Activated CD4-positive, alpha-beta T cell treated with anti-CD3 and anti-CD28 coated beads, Interleukin-2, amount 50 U/mL, for 24 hours (primary cell): ENCODE data around the gene PPP1R12B.
"Not testable (repeated sequence)": the region's sequence is repeated elsewhere in the genome, so short reads cannot be mapped to it uniquely, and the experiment has no call there.

Experiments used
- DNase-seq, 2 donors: peaks; one replicate each; pipeline ENCODE4 v3.0.0-alpha.2; 2020; ENCODE audit warnings: low read depth in 1 of 2, low spot score in 1 of 2

PPP1R12B gene

DNA sequence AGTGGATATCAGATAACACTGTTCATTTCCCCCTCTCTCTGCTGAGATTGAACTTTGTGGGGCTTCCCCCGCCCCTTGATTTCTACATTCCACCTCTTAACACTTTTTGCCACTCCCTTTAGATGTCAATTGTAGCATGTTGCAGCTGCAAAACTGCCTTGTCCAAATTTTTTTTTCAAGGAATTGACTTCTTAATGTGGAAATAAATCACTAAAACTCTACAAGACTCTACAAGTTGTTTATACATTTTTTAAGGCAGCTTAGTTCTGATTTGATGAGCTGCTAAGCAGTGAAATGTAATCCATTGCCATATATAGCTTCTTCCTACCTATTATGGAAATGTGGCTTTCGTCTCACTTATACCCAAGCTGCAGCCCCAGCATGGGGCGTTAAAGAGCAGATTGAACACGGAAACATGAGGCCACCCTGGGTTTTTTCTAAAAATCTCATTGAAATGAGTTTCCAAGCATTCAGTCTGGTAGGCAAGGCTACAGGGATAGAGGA, 229.6 kb downstream of the PPP1R12B start:
- no peak for DNase-seq

DNA sequence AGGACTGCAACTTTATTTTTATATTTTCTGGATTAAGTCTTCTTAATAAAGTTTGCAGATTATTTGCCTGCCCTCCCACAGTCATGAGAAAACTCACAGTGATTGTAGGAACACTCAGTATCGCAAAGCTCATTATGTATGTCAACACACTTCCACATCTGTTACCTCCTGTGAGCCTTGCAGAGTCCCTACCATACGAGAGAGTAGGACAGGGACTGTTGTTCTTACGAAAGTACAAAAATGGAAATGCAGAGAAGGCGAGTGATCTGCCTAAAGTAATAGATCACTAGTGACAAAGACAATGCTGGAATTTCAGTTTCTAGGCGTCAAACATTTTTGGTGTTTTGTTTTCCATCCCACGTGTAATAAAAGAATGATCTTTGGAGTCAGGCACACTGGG, 230.1 kb downstream of the PPP1R12B start:
- DNase-seq = no peak

DNA sequence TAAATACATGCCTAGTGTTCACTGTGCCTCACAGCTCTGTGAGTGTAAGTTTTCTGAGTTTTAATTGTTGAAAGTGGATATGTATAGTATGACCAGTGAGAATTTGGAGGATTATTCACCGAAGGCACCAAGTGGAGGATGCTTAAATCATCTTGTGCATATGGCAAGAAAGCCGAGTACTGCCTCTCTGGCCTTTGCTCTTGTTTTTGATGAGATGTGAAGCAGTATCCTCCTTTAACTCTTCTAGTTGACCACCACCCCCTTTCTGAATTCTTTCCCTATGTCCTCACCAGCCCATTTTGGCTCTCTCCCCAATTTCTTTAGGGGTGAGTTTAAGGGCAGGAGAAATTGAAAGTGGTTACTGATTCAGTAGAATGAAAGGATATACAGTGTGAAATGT, 231.3 kb downstream of the PPP1R12B start:
- no peak for DNase-seq

DNA sequence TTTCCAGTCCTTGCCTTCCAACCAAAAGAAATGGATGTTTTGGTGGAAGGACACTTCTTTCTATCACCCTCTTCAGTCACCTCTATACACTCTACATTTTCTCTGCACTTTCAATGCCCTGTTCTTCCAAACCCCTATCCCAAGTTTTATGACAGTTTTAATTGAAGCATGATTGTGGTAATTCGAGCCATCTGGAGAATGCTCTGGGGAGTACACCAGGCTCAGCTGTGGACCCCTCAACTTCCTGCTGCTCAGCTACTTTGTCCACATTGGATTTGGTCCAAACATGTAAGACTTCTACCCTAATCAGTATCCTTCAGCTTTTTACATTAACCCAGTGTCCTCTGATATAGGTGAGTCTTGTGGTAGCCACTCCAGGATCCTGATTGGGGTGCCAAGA, 232.1 kb downstream of the PPP1R12B start:
- DNase-seq = no peak

DNA sequence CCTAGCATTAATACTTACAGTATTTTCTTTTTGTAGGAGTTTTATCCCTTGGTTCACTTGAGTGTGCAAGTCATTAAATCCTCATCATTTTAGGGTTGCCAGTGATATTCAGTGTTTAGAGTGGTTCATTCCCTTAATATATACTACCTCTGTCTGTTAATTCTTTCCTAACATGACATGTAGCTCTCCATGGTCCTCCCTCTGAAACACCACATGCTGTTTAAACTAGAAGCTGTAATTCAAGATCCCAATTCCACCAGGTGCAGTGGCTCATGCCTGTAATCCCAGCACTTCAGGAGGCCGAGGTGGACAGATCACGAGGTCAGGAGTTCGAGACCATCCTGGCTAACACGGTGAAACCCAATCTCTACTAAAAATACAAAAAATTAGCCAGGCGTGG, 233.9 kb downstream of the PPP1R12B start:
- DNase-seq = not testable (repeated sequence)

DNA sequence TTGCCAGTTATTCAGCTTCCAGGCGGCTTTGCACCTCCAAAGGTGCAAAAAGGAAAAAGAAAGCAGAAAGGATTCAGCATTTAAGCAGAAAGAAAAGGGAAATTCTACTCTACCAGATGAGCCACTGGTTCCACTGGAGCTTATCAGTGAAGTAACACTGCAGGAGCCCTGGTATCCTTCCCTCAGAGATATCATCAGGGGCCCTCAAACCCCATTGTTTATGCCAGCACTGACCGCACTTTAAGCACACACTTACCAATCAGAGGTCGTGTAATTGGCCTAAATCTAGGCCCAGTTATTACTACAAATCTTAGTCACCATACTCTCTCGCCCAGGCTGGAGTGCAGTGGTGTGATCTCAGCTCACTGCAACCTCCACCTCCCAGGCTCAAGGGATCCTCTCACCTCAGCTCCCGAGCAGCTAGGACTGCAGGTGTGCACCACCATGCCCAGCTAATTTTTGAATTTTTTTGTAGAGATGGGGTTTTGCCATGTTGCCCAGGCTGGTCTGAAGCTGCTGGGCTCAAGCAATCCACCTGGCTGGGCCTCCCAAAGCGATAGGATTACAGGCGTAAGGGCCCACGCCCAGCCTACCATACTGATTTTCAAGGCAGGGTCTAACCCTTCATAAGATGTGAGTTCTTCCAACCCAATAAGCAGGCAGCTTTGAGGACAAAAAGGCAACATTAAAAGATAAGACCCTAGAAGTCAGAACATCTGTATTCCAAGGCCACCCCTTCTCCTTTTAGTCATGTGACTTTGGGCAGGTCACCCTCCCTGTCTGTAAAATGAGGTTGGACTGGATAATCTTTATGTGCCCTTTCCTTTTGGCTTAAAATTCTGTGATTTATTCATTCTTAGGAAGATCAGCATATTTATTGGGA, 236.4 kb downstream of the PPP1R12B start:
- no peak for DNase-seq

DNA sequence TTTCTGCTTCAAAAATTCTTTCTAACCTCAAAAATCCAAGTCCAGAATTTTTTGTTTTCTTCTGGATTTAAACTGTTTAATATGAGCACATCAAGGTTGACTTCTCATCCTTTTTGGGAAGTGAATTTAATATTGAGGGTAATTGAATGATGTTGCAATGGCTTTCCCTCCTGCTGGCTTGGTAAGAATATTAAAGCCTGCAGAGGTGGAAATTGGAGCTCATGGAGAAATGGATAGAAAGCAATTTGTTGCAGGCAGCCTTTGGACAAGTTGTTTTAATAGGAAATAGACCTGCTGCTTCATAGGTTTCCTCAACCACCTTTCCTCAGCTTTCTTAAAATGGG, 237.1 kb downstream of the PPP1R12B start:
- DNase-seq = no peak

DNA sequence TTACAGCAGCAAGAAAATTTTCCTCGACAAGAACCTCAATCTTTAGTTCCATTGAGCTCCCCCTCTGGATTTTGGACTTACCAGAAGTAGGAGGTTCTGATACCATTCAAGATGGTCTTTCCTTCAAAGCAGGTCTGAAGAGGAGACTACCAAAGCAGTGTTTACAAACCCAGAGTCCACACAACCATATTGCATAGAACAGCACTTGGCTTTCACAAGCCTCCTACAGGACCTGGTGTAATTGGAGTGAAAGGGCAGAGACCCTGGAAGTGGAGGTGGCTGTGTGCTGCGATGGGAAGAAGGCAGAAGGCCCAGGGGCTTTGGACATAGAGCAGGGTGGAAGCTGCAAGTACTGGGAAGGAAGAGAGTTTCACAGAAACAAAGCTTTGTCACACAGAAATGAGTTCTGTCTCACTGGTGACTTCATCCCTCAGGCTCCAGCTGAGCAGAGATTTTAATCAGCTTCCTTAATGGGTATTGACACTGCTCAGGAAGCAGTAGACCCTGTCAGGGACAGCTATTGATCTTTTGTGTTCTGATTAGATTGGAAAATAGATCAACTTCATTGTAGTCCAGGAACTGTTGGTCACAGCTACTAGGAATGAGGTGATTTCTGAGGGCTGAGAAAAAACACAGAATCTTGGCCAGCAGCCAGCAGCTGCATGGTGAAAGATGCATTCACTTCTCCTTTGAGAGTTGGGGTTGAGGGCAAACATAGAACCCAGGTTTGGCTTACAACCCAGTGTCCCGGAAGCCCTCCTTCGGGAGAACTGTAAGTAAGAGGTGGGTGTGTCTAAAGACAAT, 237.7 kb downstream of the PPP1R12B start:
- DNase-seq = no peak

DNA sequence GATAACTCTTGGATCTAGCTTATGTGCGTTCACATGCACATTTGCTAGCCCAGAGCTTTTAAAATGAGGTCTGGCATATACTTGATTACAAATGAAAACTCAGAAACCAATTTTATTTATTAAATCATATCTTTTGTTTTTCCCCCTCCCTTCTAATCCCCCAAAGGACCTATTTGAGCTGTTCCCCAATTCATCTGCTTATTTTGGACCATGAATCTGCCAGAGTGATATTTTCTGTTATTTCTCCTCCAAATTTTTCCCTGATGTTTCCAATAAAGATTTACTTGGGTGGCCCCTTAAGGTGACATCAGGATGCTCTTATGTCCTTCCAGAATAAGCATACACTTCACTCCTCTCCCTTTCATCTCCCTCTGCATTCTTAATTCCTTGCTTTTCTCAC, 238.4 kb downstream of the PPP1R12B start:
- no peak for DNase-seq

DNA sequence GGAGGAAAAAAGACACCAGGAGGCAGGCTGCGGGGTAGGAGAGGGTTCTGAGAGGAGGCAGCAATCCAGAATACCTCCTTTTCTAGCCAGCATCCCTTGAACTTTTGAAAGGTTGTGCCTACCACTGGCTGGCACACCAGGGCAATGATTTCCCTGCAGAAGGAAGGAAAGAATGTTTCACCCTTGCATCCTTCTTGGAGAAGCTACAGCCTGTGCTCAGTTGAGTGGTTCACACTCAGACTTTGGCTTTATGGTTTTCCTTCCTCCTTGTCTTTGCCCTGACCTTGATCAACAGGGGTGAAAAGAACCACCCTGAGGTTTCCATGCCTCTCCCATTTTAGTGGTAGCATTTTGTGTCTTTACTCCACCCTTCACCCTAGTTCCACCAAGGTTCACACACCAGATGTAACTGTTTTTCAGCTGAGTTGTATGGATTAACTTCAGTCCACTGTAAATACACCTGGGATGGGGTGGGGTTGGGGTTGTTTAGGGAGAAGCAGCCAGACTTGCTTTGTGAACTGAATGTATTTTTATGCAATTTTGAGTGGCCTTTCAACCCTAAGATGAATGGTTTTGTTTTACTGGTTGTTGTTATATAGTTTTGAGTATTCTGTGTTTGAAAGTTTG, 239.5 kb downstream of the PPP1R12B start:
- DNase-seq = no peak

DNA sequence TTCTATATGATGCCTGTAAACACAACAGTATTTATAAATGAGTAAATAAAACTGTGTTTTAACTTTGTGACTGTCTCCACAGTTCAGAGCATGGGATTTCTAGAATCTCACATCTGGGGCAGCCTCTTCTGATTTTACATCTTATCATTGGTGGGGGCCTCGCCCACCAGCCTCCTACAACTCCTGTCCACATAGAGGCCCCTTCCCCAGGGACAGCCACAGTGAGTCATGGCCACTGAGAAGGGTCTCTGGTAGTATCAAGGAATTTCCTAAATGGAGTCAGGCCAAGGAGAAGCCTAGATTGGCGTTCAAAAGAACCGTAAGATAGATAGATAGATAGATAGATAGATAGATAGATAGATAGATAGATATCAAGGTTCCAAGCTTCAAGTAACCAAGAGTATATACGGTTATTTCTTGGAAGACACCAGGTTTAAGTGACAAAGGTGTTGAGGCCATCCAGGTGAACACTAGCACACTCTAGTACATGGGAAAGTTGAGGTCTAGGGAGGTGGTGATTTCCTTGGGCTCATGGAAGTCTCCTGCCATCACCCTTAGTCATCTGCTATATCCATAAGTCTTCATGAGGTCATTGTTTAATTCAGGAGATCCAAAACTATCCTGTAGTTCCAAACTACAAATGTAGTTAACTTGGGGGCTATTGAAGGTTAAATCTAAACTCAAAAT, 240.1 kb downstream of the PPP1R12B start:
- DNase-seq = no peak

DNA sequence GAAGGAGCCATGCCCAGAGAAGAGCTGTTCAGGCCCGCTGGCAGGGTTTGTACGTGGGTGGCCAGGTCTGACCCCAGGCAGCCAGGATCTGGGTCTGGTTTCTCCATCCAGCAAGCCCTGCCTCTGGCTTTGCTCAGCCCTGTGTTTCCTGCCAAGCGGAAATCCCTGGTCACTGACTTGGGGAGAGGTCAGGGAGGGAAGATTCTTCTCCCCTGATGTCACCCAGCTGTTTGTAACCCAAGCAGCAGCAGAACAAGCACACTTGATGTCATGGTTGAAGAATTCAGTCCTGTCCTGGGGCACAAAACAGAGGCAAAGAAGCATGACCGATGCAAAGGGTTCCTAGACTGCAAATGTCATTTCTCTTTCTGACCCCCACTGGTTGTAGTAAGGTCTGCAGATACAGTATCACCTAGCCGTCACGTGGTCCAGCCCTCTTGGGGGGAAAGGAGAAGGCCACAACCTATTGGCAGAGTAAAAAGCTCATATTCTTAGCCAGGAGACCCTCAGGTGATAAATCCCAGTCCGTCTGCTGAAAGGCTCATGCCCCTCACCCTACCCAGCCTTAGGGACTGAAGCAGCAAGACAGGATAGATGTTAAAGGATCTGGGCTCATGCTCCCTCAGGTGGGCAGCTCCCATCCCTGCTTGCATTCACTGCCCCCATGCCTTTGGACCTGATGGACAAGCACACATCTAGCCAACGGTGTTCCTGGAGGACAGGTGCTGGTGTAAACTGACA, 240.9 kb downstream of the PPP1R12B start:
- no peak for DNase-seq

DNA sequence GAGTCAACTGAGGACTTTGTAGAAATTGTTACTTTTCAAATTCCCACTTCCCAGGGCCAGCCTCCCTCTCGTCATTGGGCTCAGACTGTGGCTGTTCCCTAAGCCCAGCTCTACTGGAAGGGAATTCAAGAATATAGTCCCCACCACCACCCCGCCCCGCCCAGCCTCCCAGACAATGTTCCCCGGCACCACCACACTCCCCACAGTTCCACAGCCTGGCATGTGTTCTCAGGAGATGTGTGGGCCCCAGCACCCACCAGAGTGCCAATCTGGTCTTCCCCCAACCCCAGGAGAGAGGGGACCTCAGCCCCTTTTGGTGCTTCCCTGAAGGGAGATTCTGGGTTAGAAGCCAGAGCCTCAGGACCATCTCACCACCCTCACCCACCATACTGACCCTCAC, 241.6 kb downstream of the PPP1R12B start:
- no peak for DNase-seq

DNA sequence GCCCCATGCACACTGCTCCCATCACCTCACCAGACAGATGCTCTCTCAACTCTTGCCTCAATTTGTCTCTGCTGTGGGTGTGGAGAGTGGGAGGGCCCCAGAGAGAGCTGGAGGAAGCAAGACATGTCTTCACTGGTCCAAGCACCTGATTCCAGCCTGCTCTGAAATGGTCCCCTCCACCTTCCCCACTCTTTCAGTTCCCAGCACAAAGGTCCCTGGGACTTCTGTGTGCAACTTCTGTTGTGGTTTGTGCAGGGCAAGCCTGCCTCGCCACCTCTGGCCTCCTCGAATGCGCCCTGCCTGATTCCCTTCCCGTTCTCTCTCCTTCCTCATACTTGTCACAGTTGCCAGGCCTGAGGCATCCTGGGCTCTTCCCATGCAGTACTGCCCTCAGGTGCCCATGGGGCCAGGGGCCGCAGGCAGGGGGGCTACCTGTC, 242.5 kb downstream of the PPP1R12B start:
- no peak for DNase-seq

DNA sequence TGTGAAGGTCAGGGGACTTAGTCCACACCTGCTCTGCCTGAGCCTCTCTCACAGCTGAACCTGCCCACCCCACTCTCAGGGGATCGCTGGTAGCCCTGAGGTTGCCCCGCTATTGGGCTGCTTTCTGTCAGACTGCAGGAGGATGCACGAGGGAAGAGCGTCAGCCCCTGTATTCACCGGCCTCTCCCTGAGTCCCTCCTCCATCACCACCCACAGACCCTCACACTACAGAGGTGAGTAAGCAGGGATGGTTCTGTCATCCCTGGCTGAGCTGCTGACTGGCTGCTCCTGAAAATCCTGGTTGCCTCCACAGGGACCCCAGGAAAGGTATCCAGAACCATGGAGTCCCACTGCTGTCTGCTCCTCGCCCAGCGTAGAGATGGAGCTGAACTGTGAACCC, 243.0 kb downstream of the PPP1R12B start:
- no peak for DNase-seq

DNA sequence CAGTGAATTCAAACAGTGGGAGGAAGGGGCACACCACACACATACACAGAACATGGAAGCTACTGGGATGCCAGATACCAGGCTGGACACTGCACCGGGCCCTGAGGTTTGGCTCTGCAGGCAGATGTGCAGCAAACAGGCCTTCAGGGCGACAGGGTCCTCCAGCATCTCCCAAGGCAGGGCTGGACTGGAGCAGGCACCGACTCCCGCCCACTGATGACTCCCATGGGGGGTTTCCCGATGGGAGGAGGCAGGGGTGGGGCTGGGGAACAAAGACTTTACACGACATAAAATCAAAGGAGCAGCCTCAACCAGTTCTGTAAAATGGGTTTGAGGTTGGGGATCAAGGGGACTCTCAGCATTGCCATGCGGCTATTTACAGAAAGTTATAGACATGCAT, 243.6 kb downstream of the PPP1R12B start:
- DNase-seq = no peak

DNA sequence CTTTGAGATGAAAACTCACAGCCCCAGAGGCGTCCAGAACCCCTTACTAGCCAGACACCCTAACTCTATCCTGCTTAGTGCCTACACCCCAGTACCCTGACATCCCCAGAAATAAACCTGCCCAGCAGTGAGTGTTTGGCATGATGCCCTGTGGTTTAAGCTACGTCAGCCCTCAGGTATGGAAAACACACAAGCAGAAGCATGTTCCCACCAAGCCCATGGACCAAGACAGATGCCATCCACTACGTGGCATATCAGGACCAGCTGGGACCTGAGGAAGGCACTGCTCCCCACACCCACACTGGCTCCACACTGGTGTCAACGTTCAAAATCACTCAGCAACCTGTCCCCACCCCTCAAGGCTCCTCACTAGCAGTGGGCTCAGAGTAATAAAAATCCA, 245.3 kb downstream of the PPP1R12B start:
- DNase-seq = no peak

DNA sequence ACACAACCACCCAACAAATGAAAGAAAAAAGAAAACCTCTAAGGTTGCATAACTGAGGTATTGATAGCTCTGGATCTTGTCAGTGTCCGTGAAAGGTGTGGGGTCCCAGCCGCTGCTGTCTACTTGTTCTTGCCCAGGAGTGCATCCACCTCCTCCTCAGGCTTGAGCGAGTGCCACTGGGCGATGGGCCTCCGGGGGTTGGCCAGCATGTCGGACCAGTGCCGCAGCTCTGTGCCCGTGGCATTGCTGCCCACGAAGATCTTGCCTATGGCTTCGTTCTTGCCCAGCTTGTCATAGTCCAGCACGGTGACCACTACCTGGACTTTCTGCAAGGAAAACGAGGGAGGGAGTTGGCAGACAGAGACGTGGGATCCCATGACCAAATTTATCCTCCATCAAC, 248.1 kb downstream of the PPP1R12B start:
- DNase-seq = no peak

DNA sequence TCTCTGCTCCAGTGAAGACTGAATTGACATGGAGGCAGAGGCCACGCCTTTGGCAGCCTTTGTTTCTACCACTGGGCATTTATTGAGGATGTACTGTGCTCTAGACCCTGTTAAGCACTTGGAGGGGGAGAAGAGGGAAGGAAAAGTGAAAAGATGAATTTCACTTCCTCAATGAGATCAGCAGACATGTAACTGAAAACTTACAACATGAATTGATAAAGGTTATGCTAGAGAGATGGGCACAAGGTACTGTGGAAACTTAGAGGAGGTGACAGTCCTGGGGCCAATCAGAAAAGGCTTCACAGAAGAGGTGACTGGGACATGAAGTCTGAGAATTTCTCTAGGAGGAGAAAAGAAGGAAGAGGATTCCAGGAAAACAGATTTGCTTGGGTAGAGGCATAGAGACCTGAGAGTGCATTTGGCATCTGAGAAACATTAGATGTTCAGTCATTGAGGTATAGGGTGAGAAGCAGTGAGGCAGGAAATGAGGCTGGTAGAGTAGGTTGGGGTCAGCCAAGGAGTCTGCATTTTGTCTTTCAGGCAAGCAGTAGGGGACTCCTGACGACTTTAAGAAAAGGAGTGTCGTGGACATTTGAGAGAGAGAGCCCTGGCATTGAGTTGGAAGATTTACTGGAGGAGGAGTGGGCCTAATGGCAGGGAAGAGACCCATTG, 248.7 kb downstream of the PPP1R12B start:
- no peak for DNase-seq
